OCI-M2 (cell line): ENCODE measurements around the gene TRAPPC12.
A peak's percentile ranks its signal among the peaks of the same experiment; 100 is the strongest.
"Not testable (repeated sequence)": the region's sequence is repeated elsewhere in the genome, so short reads cannot be mapped to it uniquely, and the experiment has no call there.

Experiments used
- DNase-seq: peaks from one replicate; lab custom pipeline; 2025; ENCODE audit not compliant: unreplicated experiment; lab: John Stamatoyannopoulos, UW

The TRAPPC12 gene

GRCh38 chr2:3379647-3380534 is at the start of gene TRAPPC12:
Gene TRAPPC12 (plus strand): TSS chr2:3379694. CDS start chr2:3387624, 7,930 bp downstream.
- DNase-seq, result peak; percentile 68

GRCh38 chr2:3332133-3332532 is 47.4 kb upstream of the TRAPPC12 start:
- DNase-seq, result no peak

GRCh38 chr2:3334392-3335345 is 44.8 kb upstream of the TRAPPC12 start:
- DNase-seq, result no peak

- DNase-seq, result no peak
Measured at GRCh38 chr2:3336844-3337243, 42.6 kb upstream of the TRAPPC12 start.

GRCh38 chr2:3338340-3338739 is 41.2 kb upstream of the TRAPPC12 start:
- no peak for DNase-seq

GRCh38 chr2:3340144-3340543 is 39.4 kb upstream of the TRAPPC12 start:
- DNase-seq, result no peak

GRCh38 chr2:3341336-3341735 is 38.2 kb upstream of the TRAPPC12 start:
- DNase-seq, result no peak

- DNase-seq, result no peak
Measured at GRCh38 chr2:3342324-3342723, 37.2 kb upstream of the TRAPPC12 start.

GRCh38 chr2:3343012-3343411 is 36.5 kb upstream of the TRAPPC12 start:
- no peak for DNase-seq

GRCh38 chr2:3344897-3345296 is 34.6 kb upstream of the TRAPPC12 start:
- no peak for DNase-seq

- no peak for DNase-seq
Measured at GRCh38 chr2:3345621-3346020, 33.9 kb upstream of the TRAPPC12 start.

GRCh38 chr2:3348767-3349166 is 30.7 kb upstream of the TRAPPC12 start:
- DNase-seq, result no peak

- DNase-seq, result no peak
Measured at GRCh38 chr2:3349211-3349693, 30.2 kb upstream of the TRAPPC12 start.

GRCh38 chr2:3354986-3355385 is 24.5 kb upstream of the TRAPPC12 start:
- DNase-seq, result no peak

- no peak for DNase-seq
Measured at GRCh38 chr2:3355951-3356569, 23.4 kb upstream of the TRAPPC12 start.

GRCh38 chr2:3356799-3357198 is 22.7 kb upstream of the TRAPPC12 start:
- no peak for DNase-seq

GRCh38 chr2:3357446-3357845 is 22.0 kb upstream of the TRAPPC12 start:
- not testable (repeated sequence) for DNase-seq

- no peak for DNase-seq
Measured at GRCh38 chr2:3357926-3358325, 21.6 kb upstream of the TRAPPC12 start.

GRCh38 chr2:3361518-3362389 is 17.7 kb upstream of the TRAPPC12 start:
- DNase-seq, result no peak

- DNase-seq, result no peak
Measured at GRCh38 chr2:3365219-3365618, 14.3 kb upstream of the TRAPPC12 start.
